Endothelial cell of umbilical vein (primary cell): Measurements from ENCODE around the gene AMY2B.

Source experiments
- CTCF ChIP-seq, 2 donors: IDR thresholded peaks; 1 replicate in 1 of 2; 2 replicates in 1 of 2; pipeline ENCODE4 v1.5.1; 2011; ENCODE audit warnings: low read length in 2 of 2, mild to moderate bottlenecking in 2 of 2, moderate library complexity in 2 of 2, control low read depth in 1 of 2, inconsistent platforms in 1 of 2, low read depth in 1 of 2; ENCODE audit not compliant: insufficient read depth in 1 of 2; ENCODE audit errors: extremely low read depth in 1 of 2
- EZH2 ChIP-seq: IDR thresholded peaks from 2 replicates; pipeline ENCODE4 v1.6.1; 2012; ENCODE audit warnings: borderline replicate concordance, low read depth, mild to moderate bottlenecking, moderate library complexity, low read length, inconsistent platforms; ENCODE audit not compliant: severe bottlenecking
- POLR2AphosphoS5 ChIP-seq: IDR thresholded peaks from 2 replicates; pipeline ENCODE4 v1.6.1; 2012; ENCODE audit warnings: low read depth, mild to moderate bottlenecking, control low read depth, low read length, moderate library complexity; ENCODE audit not compliant: insufficient read depth

GRCh38 chr1:103527331-103527730 is 44.1 kb upstream of the AMY2B start:
- TF ChIP-seq CTCF (IDR thresholded peaks at IDR 0.05; ENCODE audit: extremely low read depth in 1 of 2, insufficient read depth in 1 of 2, low read depth in 1 of 2, low read length in 2 of 2): no peak
- TF ChIP-seq POLR2AphosphoS5: no peak
- no peak for TF ChIP-seq EZH2
